ENCODE measurements around the gene GAD1. TPM values are rescaled to one million over a fixed set of nuclear protein-coding genes. Genes with fewer than 3 reads are reported as not detected.

Gene GAD1
- total and polyA plus RNA-seq, 7 donors: 0.13 to 0.41 TPM; not detected in 5

GRCh38 chr2:170896622-170897021 is 79.9 kb downstream of the GAD1 start:
- intact Hi-C loops (cut with DNase I): no loop called here
- WGBS, 2 donors: 68 to 97% methylated on average over 4 of the region's 4 CpGs

GRCh38 chr2:170897108-170897507 is 80.4 kb downstream of the GAD1 start:
- DNase-seq: no peak
- no peaks in the 10 kb centered on the region for H3K27me3 ChIP-seq
- no peaks in the 10 kb centered on the region for H3K9me3 ChIP-seq
- H3K27ac ChIP-seq: no peak overlapping the region
- H3K4me3 ChIP-seq: no peak overlapping the region
- no peak for TF ChIP-seq POLR2AphosphoS5 (IDR thresholded peaks at IDR 0.05)
- no peak for TF ChIP-seq EP300 (IDR thresholded peaks at IDR 0.05)
- TF ChIP-seq POLR2A (IDR thresholded peaks at IDR 0.05): no peak
- TF ChIP-seq CTCF (IDR thresholded peaks at IDR 0.05): no peak
- intact Hi-C loops (cut with DNase I): no loop called here
- H3K4me1 ChIP-seq: no peaks in the 10 kb centered on the region
- no peaks in the 10 kb centered on the region for H3K36me3 ChIP-seq
- 92% methylated on average over 6 of the region's 6 CpGs for WGBS, 2 donors

More at GRCh38 chr2:170896622-170897021, 79.9 kb downstream of the GAD1 start:
- Histone ChIP-seq H3K4me3 (no peak overlapping the region), H3K4me1 (no peaks in the 10 kb centered on the region), H3K27ac (no peak overlapping the region), H3K9me3 (no peaks in the 10 kb centered on the region), H3K27me3 (no peaks in the 10 kb centered on the region), H3K36me3 (no peaks in the 10 kb centered on the region)
- DNase-seq: no peak
- no peak for TF ChIP-seq CTCF (IDR thresholded peaks at IDR 0.05)
- no peak for TF ChIP-seq POLR2AphosphoS5 (IDR thresholded peaks at IDR 0.05)
- no peak for TF ChIP-seq EP300 (IDR thresholded peaks at IDR 0.05)
- TF ChIP-seq POLR2A (IDR thresholded peaks at IDR 0.05): no peak

GRCh38 chr2:170905864-170906263 is 89.2 kb downstream of the GAD1 start:
- no peak for TF ChIP-seq EP300 (IDR thresholded peaks at IDR 0.05)
- TF ChIP-seq POLR2A (IDR thresholded peaks at IDR 0.05): no peak
- TF ChIP-seq POLR2AphosphoS5 (IDR thresholded peaks at IDR 0.05): no peak
- TF ChIP-seq CTCF (IDR thresholded peaks at IDR 0.05): no peak
- Histone ChIP-seq H3K4me1 (no peaks in the 10 kb centered on the region), H3K4me3 (no peak overlapping the region), H3K9me3 (peaks cover 0 to 13% (median 6%) of the 10 kb centered on the region in 4 donors), H3K27ac (no peak overlapping the region), H3K27me3 (no peaks in the 10 kb centered on the region), H3K36me3 (no peaks in the 10 kb centered on the region)
- no peak for DNase-seq
- intact Hi-C loops (cut with DNase I): no loop called here
- 59 to 61% methylated on average over 5 of the region's 5 CpGs for WGBS, 2 donors

Small RNAs within 50 kb of the gene (small RNA-seq; reads per million reads assigned to genes)
- 0 reads per million in 3 donors for gene RF00019

Other genes with a start within 250 kb of the GAD1 start
- gene SP5, start 101.5 kb upstream of the GAD1 start, total RNA-seq: 1 to 10 TPM in 3 of 4 donors, under 1 TPM in 1; 0.81 to 4.6 (median 2.0) TPM
- 1 to 10 TPM in 1 of 3 donors, under 1 TPM in 2; 0.69 to 1.2 (median 0.82) TPM for gene SP5, start 101.5 kb upstream of the GAD1 start, polyA plus RNA-seq
- gene ERICH2, start 46.5 kb upstream of the GAD1 start, total RNA-seq: not detected
- gene ERICH2, start 46.5 kb upstream of the GAD1 start, polyA plus RNA-seq: not detected
- gene GORASP2, start 112.4 kb downstream of the GAD1 start, total RNA-seq: 10 to 100 TPM; 32.4 to 51.4 (median 41.8) TPM
- gene GORASP2, start 112.4 kb downstream of the GAD1 start, polyA plus RNA-seq: 10 to 100 TPM; 41.4 to 53.8 (median 52.0) TPM

Data from sigmoid colon (tissue), 7 donors.